Endothelial cell of umbilical vein (primary cell): ENCODE data around the gene DPH6.
"Not testable (repeated sequence)": the region's sequence is repeated elsewhere in the genome, so short reads cannot be mapped to it uniquely, and the experiment has no call there.

Source experiments
- GATA2 ChIP-seq: IDR thresholded peaks from 2 replicates; pipeline ENCODE4 v1.7.0; 2011; ENCODE audit warnings: low read depth, mild to moderate bottlenecking, moderate library complexity, mixed read lengths, low read length; ENCODE audit not compliant: insufficient read length, insufficient read depth
- MYC ChIP-seq: IDR thresholded peaks from one replicate; pipeline ENCODE4 v1.6.1; 2011; ENCODE audit warnings: mild to moderate bottlenecking, low read depth, low read length
- TF ChIP-seq, protein P1 (sequence below), 2 donors: IDR thresholded peaks; 1 replicate in 1 of 2; 2 replicates in 1 of 2; pipeline ENCODE4 v1.5.1; 2011; ENCODE audit warnings: low read length in 2 of 2, mild to moderate bottlenecking in 2 of 2, moderate library complexity in 2 of 2, control low read depth in 1 of 2, inconsistent platforms in 1 of 2, low read depth in 1 of 2; ENCODE audit not compliant: insufficient read depth in 1 of 2; ENCODE audit errors: extremely low read depth in 1 of 2

GRCh38 chr15:35328836-35329235 is 217.1 kb downstream of the DPH6 start:
- not testable (repeated sequence) for TF ChIP-seq GATA2, MYC
- TF ChIP-seq, protein P1, sequence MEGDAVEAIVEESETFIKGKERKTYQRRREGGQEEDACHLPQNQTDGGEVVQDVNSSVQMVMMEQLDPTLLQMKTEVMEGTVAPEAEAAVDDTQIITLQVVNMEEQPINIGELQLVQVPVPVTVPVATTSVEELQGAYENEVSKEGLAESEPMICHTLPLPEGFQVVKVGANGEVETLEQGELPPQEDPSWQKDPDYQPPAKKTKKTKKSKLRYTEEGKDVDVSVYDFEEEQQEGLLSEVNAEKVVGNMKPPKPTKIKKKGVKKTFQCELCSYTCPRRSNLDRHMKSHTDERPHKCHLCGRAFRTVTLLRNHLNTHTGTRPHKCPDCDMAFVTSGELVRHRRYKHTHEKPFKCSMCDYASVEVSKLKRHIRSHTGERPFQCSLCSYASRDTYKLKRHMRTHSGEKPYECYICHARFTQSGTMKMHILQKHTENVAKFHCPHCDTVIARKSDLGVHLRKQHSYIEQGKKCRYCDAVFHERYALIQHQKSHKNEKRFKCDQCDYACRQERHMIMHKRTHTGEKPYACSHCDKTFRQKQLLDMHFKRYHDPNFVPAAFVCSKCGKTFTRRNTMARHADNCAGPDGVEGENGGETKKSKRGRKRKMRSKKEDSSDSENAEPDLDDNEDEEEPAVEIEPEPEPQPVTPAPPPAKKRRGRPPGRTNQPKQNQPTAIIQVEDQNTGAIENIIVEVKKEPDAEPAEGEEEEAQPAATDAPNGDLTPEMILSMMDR (IDR thresholded peaks at IDR 0.05; ENCODE audit: extremely low read depth in 1 of 2, insufficient read depth in 1 of 2, low read depth in 1 of 2, low read length in 2 of 2) = not testable (repeated sequence)
